ENCODE measurements around the gene EIF2S1. TPM values are rescaled to one million over a fixed set of nuclear protein-coding genes. Genes with fewer than 3 reads are reported as not detected.

EIF2S1 gene
- total and polyA plus RNA-seq, 2 of the 13 experiments (the other 11 are each of a cell fraction or from before 2014, with no cell fraction given) = 49.1 to 246 TPM

DNA sequence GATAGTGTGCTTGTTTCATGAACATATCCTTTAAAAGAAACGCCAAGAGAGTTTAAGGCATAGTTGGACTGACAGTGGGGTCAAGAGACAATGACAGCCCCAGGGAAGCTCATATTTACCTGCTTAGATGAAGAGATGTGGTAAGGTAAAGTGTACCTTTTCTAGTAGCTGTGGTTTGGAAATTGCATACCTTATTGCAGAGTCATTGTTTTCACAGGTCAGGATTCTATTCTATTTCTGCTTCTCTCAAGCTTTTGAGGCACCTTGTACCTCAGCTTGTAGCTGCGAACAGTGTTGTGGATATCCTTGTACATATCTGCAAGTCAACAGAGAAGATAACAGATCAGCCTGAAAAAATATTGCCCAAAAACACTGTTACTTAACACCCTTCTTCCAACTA lies 48.3 kb upstream of the EIF2S1 start:
- no peak overlapping the region for H3K9ac ChIP-seq (ENCODE audit: insufficient read depth, low read depth, low read length)
- in situ Hi-C loops (cut with HindIII; ENCODE audit: extremely low pct_ligation_motif_present, low pct_unique_long_range_greater_than_20kb) (no loop called here), intact Hi-C loops (cut with micrococcal nuclease; ENCODE audit: unreplicated experiment) (no loop called here)
- FAIRE-seq = peak; percentile 85
- H3K4me3 ChIP-seq (replicated peaks in 1 of 3; ENCODE audit: insufficient read depth in 1 of 3, low read depth in 2 of 3, low read length in 3 of 3) = no peak overlapping the region
- no peaks in the 10 kb centered on the region for H3K9me3 ChIP-seq (ENCODE audit: low read length)
- DNase-seq (ENCODE audit: low spot score) = peak; percentile 71
- ATAC-seq = peak; percentile 78
- ChIA-PET POLR2A (interaction anchor here (1.4 to 1.7 kb wide), 2 partner anchors 48 to 70 kb away, joined by 3 to 8 read pairs; partner anchors contain the start of genes ATP6V1D and EIF2S1), CTCF (ENCODE audit: low intra/inter-chr PET ratio, low total read pairs) (no interaction called here)
- H3K36me3 ChIP-seq (replicated peaks in 1 of 2; ENCODE audit: control insufficient read depth in 1 of 2, insufficient read depth in 2 of 2, low read length in 2 of 2) = peaks cover 0 to 2% of the 10 kb centered on the region in 2 experiments; a peak in 1 of 5 replicates
- no TSS peak for BruUV-seq (replicated peaks)
- no peak overlapping the region for H2AFZ ChIP-seq (ENCODE audit: low read length)
- H3K27me3 ChIP-seq (ENCODE audit: control insufficient read depth in 1 of 2, insufficient read depth in 2 of 2, low read length in 2 of 2) = no peaks in the 10 kb centered on the region; a peak in 1 of 5 replicates
- no peaks in the 10 kb centered on the region for H3K79me2 ChIP-seq (ENCODE audit: insufficient read depth, low read length)
- H3K4me1 ChIP-seq (ENCODE audit: insufficient read depth, low read length) = peaks cover 30% of the 10 kb centered on the region
- WGBS (ENCODE audit: low lambda C conversion rate) = 0% methylated on average over 2 of the region's 2 CpGs
- H3K27ac ChIP-seq (ENCODE audit: extremely low read length, insufficient read depth, low read length) = peak overlapping the region; percentile 38
- H4K20me1 ChIP-seq (ENCODE audit: insufficient read depth, low read length) = no peaks in the 10 kb centered on the region
- H3K4me2 ChIP-seq (ENCODE audit: low read depth, low read length) = peak overlapping the region; percentile 48; the same call in 1 of the 2 replicates
- TF ChIP-seq HOXD1 (CRISPR knock-in tag; IDR thresholded peaks at IDR 0.05) = no peak
- no peak for TF ChIP-seq ZNF552 (CRISPR knock-in tag; IDR thresholded peaks at IDR 0.05; ENCODE audit: borderline replicate concordance)
- no peak for TF ChIP-seq EEA1 (CRISPR knock-in tag; IDR thresholded peaks at IDR 0.05; ENCODE audit: borderline replicate concordance)
- TF ChIP-seq PHB2 (IDR thresholded peaks at IDR 0.05; ENCODE audit: partially characterized antibody) = no peak
- TF ChIP-seq, protein P1, sequence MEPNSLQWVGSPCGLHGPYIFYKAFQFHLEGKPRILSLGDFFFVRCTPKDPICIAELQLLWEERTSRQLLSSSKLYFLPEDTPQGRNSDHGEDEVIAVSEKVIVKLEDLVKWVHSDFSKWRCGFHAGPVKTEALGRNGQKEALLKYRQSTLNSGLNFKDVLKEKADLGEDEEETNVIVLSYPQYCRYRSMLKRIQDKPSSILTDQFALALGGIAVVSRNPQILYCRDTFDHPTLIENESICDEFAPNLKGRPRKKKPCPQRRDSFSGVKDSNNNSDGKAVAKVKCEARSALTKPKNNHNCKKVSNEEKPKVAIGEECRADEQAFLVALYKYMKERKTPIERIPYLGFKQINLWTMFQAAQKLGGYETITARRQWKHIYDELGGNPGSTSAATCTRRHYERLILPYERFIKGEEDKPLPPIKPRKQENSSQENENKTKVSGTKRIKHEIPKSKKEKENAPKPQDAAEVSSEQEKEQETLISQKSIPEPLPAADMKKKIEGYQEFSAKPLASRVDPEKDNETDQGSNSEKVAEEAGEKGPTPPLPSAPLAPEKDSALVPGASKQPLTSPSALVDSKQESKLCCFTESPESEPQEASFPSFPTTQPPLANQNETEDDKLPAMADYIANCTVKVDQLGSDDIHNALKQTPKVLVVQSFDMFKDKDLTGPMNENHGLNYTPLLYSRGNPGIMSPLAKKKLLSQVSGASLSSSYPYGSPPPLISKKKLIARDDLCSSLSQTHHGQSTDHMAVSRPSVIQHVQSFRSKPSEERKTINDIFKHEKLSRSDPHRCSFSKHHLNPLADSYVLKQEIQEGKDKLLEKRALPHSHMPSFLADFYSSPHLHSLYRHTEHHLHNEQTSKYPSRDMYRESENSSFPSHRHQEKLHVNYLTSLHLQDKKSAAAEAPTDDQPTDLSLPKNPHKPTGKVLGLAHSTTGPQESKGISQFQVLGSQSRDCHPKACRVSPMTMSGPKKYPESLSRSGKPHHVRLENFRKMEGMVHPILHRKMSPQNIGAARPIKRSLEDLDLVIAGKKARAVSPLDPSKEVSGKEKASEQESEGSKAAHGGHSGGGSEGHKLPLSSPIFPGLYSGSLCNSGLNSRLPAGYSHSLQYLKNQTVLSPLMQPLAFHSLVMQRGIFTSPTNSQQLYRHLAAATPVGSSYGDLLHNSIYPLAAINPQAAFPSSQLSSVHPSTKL (CRISPR knock-in tag; IDR thresholded peaks at IDR 0.05) = peak; percentile 35; the same call in 1 of the 2 replicates
- TF ChIP-seq ZC3H4 (CRISPR knock-in tag; IDR thresholded peaks at IDR 0.05; ENCODE audit: borderline replicate concordance) = no peak
- TF ChIP-seq CHCHD3 (CRISPR knock-in tag; IDR thresholded peaks at IDR 0.05) = no peak
- TF ChIP-seq ZFP91 (CRISPR knock-in tag; IDR thresholded peaks at IDR 0.05; ENCODE audit: borderline replicate concordance) = no peak
- no peak for TF ChIP-seq ZSCAN22 (CRISPR knock-in tag; IDR thresholded peaks at IDR 0.05)
- no peak for TF ChIP-seq RFX3 (CRISPR knock-in tag; IDR thresholded peaks at IDR 0.05)
- TF ChIP-seq SAP130 (CRISPR knock-in tag; IDR thresholded peaks at IDR 0.05; ENCODE audit: low read depth) = 0 out of 2 replicates have a peak, but pooled peaks have one; percentile 17
- no peak for TF ChIP-seq ZNF589 (CRISPR knock-in tag; conservative IDR thresholded peaks at IDR 0.05)
- no peak for TF ChIP-seq LCORL (IDR thresholded peaks at IDR 0.05)
- TF ChIP-seq LCORL (CRISPR knock-in tag; IDR thresholded peaks at IDR 0.05) = no peak
- TF ChIP-seq ZNF512B (CRISPR knock-in tag; IDR thresholded peaks at IDR 0.05; ENCODE audit: borderline replicate concordance) = no peak
- 0 out of 4 replicates have a peak, but pooled peaks of 1 of the 2 experiments have one; percentile 28 for TF ChIP-seq MAFK (conservative IDR thresholded peaks at IDR 0.05 in 1 of 2, IDR thresholded peaks at IDR 0.05 in 1 of 2; ENCODE audit: low read length in 2 of 2)
